Mammary epithelial cell (primary cell): ENCODE results near the gene NLGN1.

Source experiments
- CTCF ChIP-seq, 2 donors: IDR thresholded peaks in 1 of 2; conservative IDR thresholded peaks in 1 of 2; 2 replicates each; pipeline ENCODE4 v1.5.1; 2011 to 2012; ENCODE audit warnings: inconsistent platforms in 2 of 2, low read length in 2 of 2, mild to moderate bottlenecking in 2 of 2, control low read depth in 1 of 2, low read depth in 1 of 2; ENCODE audit not compliant: insufficient read depth in 1 of 2; ENCODE audit errors: extremely low read depth in 1 of 2
- EZH2 ChIP-seq: IDR thresholded peaks from 2 replicates; pipeline ENCODE4 v1.6.1; 2012; ENCODE audit warnings: low read length, inconsistent platforms, borderline replicate concordance

GRCh38 chr3:173901649-173902048 is 504.1 kb downstream of the NLGN1 start:
- TF ChIP-seq EZH2 (no peak), CTCF (conservative IDR thresholded peaks at IDR 0.05 in 1 of 2, IDR thresholded peaks at IDR 0.05 in 1 of 2; ENCODE audit: extremely low read depth in 1 of 2, insufficient read depth in 1 of 2, low read depth in 1 of 2, low read length in 2 of 2) (no peak)
